HG02798 (cell line): ENCODE results near the gene GPSM1.

ENCODE experiments used
- ATAC-seq: cut with Tn5 transposase; IDR thresholded peaks from one replicate; pipeline ENCODE4 v1.9.1; 2021; ENCODE audit warnings: mild to moderate bottlenecking; ENCODE audit not compliant: unreplicated experiment, poor library complexity

The GPSM1 gene

DNA sequence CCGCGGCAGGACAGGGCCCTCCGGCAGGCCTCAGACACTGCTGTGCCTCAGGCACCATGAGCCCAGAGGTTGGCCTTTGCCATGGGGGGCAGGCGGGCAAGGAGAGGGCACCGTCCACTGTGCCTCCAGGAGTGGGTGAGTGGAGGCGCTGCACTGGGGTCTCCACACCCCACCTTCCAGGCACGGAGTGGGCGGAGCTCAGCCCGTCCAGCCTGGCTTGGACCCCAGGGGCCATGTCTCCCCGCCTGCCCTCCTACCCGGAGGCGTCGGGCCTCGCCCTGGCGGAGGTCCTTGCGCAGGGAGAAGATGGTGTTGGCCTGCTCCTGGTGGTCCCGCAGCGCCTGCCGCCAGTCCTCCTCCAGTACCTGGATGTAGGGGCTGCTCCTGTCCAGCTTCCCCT is 42.7 kb downstream of the GPSM1 start:
- ATAC-seq, result no peak

DNA sequence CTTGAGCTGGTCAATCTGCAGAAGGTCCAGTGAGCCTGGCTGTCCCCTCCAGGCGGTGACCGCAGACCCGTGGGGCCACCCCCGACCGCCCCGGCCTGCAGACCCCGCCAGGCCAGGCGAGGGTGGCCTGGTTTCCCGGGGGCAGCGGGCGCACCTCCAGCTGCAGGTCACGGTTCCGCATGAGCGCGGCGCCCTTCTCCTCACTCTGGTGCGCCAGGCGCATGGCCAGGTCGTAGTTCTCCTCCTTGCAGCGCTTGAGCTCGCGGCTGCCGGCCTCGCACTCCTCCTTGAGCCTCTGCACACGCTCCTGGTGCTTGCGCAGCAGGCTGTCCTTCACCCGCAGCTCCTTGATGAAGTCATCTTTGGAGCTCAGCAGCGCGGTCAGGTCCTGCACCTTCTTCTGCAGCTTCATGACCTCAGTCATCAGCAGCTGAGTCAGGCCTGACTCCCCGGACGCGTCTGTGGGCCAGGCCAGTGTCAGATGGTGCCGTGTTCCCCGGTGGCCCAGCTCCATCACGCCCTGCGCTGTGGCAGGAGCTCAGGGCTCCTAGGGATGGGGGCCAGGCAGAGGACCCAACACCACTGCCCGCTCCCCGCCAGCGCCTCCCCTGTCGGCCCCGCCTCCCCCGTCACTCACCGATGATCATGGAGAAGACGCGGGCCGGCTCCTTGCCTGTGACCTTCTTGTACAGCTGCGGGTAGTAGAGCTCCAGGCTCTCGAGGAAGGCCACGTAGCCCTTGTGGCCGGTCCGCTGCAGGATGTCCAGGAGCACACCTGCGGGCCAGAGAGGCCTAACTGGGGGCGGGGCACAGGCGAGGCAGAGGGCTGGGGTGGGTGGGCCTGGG is 43.6 kb downstream of the GPSM1 start:
- ATAC-seq, result no peak

DNA sequence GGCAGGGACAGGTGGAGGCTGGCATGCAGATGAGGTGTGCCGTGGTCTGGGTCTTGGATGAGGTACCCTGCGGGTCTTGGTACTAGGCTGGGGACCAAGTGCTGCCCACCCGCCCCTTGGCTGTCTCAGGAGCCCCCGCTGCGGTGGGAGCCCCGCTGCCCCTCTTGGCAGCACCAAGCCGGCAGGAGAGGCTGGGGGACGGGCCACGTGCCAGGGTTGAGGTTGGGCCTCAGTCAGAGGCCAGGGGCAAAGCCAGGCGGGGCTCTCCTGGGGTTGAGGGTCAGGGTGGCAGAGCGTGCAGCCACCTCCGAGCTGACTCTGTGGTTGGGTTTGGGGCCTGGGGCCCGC is 44.2 kb downstream of the GPSM1 start:
- ATAC-seq, result no peak

DNA sequence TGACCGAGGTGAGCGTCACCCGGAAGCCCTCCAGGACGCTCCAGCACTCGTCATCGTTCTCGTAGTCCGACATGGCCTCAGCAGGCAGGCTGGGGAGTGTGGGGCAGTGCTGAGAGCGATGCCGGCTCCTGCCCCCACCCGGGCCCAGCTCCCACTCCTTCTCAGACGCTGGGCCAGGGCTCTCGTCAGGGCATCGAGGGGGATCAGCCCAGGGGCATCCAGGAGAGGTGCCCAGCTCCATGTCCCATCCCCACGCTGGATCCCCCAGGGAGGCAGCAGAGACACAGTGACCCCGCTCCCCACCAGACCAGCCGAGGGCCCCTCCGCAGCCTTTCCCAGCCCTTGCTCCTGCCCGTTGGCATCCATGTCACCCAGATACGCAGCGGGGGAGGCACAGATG is 44.7 kb downstream of the GPSM1 start:
- no peak for ATAC-seq

DNA sequence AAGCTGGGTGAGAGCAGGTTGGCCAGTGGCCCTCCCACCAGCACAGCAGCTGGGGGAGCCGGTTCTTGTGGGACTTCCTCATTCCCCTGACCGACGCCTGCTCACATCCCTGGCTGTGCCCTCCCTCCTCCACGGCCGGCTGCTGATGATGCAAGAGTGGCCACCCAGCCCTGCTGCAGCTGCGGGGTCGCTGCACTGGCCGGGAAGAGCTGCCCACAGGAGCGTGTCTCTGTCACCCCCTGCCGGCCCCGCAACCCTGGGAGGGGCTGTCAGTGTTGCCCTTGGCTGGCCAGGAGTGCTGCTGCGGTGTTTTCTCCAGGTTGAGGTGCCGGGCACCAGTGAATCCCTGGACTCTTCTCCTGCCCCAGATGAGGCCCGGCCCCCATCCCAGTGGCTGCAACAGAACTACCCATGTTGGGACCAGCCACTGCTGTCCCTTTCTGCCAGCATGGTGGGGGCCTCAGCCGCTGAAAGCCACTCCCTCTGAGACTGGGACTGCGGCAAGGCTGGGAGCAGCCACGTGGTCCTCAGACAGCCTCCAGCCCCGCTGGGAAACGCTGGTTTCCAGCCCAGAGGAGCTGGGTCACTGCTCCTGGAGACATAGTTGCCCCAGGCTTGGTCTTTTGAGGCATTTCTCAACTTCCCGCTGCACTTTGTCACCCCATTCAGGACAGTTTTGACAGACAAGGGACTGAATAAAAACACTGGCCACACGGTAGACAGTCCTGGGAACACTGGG is 45.4 kb downstream of the GPSM1 start:
- no peak for ATAC-seq

DNA sequence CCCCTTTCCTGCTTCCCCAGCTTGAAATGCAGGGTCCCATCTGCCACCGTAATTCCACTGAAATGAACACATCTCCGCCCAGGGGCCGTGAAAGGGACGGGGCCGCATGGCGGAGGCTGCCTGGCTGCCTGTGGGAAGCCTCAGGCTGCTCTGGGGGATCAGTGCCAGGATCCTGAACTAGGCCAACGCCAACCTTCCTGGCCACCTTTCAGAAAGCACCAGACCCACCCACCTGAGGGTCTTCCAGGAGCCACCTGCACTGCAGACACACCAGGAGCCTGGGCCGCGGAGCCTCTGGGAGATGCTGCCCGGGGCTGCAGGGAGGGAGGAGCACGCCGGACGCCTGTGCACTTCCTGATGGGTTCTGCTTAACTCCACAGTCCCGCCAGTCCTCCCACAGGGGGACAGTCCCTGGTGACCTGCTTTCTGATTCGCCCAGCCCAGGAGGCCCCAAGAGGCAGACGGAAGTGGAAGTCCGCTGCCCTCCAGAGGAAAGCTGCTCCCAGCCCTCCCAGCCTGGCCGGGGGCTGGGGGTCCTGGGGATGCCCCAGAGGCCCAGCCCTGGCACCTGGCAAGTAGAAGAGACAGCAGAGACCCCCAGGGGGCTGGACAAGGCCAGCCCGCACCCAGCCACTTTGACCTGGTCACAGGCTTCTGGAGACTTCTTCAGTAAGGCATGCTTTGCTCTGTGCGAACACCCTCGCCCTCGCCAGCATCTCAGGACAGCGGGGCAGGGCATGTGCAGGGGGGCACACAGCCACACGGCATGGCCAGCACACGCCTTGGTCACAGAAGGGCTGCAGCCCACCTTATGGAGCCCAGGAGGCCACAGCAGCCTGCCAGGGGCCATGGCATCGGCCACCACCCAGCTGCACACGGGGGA is 46.2 kb downstream of the GPSM1 start, which contains the start of gene CARD9:
Gene CARD9, minus strand, starts transcription at position 370 of the 883 bp plus-strand sequence. CDS start 1,591 bp downstream, outside the sequence.
- ATAC-seq, result no peak

DNA sequence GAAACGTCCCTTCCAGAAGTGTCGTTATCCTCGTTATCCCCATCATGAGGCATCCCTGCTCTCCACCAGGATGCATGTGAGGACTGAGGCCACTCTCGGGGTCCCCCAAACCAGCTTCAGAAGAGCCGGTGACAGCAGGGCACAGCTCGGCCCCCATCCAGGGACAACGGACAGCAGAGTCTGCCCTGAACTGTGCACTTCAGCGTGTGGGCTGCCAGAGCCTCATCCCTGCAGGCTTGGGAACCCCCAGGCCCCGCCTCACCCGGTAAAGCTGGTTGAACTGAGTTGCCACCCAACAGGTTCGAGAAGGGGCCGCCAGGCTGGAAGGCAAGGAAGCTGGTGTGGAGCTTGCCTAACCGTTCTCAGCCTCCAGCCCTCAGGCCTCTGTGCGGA is 46.8 kb downstream of the GPSM1 start:
- ATAC-seq, result no peak

DNA sequence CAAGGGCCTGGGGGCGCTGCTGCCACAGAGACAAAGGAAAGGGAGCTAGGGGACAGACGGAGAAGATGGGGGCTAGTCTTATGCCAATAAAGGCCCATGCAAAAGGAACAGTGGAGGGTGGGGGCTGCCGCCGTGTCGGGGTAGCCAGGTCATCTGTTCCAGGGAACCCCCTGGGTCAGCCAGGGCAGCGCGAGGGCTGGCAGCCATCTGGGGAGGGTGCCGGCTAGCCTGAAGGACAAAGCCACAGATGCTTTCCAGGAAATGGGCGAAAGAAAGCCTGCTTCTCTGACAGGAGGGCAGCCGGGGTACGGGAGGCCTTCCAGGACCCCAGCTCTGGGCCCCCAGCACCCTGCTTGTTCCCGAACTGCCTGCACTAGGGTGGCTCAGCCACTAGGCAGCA is 47.8 kb downstream of the GPSM1 start:
- no peak for ATAC-seq

DNA sequence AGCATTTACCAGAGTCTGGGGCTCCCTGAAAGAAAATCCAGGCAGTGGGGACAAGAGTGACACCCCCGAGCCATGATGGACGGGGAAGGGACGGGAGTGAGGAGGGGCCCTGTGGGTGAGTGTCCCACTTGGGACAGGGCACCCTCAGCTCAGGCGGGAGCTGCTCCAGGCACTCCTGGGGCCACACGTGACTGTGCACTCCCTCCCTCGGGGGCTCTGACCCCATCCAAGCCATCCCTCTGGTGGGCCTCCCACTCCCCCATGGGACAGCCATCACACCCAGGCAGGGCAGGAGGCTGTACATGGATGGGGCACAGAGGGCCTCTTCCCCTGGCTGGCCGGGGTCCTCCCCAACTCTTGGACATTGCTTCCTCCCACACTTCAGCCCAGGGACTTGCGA is 49.1 kb downstream of the GPSM1 start:
- ATAC-seq, result no peak

DNA sequence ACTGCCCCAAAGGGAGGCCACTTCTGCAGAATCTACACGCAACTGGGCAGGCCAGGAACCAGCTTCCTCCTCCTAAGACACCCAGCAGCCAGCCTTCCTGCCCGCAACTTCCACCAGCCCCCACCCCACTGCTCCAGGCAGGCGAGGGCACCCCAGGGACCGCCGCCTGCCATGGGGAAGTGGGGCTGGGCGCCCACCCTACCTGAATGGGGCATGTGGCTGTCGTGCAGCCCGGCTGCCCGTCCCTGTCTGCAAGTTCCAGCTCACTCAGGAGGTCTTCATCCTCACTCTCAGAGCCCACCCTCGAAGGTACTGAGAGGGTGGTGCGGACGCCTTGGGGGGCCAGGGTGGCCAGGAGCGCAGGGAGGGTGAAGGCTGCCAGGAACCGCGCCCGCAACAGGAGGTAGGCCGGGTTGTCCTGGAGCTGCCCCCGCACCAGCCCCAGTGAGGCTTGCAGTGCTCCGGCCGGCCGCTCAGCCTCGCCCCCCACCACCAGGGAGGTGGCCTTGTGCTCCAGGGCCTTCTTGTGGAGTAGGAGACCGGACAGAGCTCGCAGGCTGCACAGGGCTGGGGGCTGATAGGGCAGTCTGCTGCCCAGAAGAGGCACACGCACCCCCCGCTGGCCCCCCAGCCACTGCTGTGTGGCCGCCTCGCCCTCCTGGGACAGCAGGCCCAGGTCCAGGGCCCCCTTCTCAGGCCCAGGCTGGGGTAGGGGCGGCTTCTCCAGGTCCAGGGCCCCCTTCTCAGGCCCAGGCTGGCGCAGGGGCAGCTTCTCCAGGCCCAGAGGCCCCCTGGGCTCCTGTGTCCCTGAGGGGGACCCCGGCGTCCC is 50.2 kb downstream of the GPSM1 start:
- no peak for ATAC-seq

DNA sequence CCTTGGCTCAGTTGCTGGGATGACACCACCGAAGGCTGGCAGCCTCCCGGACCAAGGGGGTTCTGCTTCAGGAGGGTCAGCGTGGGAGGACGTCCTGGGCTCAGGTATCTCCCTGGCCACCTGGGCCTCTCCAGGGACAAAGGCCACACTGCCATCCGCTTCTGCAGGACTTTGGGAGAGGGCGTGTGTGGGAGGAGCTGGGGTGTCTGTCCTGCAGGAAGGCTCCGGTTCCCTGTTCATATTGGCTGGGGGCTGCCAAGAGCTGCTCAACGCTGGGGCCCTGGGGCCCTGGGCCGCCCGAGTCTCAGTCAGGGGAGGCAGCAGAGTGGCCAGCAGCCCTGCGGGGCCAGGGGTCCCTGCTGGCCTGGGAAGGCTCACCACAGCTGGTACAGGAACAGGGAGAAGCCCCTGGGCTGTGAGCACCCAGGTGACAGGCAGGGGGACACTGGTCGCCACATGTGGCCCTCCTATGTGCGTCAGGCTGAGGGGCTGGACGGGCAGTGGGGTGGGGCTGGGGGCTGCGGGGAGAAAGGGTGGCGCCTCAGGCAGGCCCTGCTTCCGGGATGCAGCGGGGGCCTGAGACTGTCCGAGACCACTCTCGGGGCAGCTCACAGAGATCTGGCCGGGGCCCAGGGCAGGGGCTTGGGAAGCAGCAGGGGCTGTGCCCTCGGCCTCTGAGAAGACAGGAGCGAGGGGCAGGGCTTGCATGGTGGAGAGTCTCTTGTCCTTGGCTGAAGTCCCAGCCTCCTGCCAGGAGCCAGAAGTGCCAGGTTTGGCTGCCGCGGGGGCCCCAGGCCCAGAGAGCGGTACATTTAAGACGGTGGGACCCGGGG is 51.0 kb downstream of the GPSM1 start:
- no peak for ATAC-seq

DNA sequence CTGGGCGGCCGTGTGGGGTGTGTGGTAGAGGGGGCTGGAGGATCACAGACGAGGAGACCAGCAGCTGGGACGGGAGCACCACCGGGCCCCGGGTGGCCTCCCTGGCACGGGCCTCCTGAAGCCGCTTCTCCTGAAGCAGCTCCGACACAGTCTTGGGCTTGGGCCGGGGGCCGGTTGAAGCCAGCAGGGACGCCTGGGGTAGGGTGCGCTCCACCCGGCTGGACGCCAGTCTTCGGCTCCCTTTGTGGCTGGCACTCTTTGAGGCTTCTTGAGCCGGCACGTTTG is 51.6 kb downstream of the GPSM1 start:
- no peak for ATAC-seq

DNA sequence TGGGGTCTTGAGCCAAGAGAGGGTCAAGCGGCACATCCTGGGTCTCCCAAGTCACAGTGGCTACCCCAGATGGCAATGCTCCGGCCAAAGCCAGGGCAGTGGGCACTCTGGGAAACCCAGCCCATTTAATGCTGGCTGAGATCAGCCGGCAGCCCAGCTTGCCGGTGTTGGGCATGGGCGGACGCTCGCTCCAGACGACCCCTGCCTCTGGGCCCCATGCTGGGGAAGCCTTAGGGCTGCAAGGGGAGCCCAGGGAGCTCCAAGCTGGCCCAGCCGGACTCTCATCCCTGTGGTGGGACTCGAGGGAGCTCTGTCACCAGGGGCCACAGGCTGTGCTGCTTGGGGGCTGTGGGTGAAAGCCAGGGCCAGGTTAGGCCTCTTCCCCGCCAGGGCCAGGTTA is 52.1 kb downstream of the GPSM1 start:
- ATAC-seq, result no peak

DNA sequence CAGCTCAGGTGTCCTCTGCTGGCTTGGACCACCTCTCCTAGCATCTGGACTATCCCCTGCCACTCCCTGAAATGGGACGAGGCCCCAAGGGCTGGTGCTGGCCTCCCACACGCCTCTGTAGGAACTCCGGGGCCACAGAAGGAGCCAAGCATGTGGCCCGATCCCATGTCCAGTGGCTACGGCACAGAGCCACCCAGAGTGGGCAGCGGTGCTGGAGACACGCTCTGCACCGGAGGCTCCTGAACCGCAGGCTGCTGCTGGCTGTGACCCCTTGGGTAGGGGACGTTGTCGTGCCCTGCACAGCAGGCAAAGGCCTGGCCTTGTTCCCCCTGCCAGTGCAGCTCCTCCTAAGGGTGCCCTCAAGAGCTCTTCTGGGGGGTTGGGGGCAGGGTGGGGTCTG is 52.6 kb downstream of the GPSM1 start:
- ATAC-seq, result no peak

DNA sequence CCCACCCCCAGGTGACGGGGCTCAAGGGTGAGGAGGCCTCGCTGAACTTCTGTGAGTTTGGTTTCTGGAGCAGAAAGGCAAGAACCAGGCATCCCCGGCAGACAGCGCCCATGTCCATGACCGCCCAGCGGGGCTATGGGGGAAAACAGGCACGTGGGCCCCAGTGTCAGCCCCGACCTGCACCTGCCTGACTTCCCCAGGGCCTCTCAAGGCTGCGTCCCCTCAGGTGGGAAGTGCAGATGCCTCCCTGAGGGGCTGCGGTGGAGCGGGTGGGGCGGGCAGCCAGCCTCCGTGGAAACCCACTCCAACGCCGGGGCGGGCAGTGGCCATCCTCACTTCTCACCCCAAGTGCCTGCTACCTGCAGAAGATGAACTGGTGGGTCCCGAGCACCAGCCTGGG is 53.0 kb downstream of the GPSM1 start:
- ATAC-seq, result no peak

DNA sequence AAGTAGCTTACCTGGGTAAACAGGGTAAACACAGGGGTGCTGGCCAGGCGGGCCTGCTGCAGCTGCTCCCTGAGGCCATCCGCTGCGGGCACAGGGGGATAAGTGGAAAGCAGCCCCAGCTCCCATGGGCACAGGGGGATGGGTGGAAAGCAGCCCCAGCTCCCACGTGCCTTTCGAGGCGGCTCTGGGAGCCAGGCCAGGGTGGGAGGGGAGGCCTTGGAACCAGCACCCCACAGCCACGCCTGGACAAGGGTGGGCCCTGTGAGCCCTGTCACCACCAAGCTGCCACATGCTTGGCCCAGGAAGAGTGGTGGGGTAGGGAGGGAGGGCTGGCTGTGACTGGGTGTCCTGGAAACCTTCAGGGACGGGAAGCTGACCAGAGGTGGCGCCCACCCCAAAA is 54.0 kb downstream of the GPSM1 start:
- no peak for ATAC-seq

DNA sequence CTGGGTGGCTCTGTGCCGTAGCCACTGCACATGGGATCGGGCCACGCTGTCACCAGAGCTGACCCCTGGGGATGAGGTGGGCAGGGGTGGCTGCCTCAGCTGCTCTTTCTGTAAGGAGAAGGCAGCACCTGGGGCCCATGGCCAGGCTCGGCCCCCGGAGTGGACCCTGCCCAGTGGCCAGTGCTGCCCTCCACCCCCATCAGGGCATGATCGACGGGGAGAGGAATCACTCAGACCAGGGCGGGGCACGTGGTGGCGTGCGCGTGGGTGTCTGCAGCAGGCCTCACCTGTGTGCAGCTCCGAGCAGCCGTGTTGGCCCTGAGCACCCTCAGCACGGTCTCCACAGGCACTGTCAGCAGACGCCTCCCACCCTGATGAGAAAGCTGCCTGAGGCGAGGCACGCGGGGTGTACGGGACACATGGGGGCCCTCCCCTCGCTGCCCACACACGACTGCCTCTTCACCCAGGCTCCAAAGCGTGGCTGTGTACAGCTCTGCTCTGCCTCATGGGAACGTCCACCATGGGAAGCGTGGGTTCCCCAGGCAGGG is 54.7 kb downstream of the GPSM1 start:
- ATAC-seq, result no peak

DNA sequence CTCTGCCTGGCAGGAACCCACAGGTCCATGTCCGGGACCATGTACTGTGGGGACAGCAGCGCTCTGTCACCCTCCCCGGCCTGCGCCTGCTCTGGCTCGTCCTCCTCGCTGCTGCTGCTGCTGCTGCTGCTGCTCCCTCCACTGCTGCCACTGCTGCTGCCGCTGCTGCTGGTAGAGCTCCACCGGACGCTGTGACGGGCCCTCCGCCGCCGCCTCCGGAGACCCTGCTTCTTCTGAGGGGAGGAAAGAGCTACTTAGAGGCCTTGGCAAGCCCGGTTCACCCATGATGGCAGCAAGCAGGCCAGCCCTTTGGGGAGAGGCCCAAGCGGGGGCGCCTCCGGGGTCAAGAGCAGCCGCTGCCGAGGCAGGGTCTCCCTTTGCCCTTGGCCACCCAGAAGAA is 56.1 kb downstream of the GPSM1 start:
- ATAC-seq, result no peak

DNA sequence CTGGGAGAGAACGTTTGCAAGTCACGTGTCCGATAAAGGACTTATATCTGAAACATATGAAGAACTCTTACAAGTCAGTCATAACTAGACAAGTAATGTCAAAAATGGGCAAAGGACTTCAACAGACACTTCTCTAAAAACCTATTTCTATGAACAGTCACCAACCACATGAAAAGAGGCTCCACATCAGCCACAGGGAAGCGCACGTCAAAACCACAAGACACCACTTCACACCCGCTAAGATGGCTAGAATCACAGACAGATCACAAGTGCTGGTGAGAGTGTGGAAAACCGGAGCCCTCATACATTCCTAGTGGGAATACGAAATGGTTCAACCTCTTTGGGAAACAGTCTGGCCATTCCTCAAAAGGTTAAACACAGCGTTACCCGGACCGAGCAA is 57.7 kb downstream of the GPSM1 start:
- no peak for ATAC-seq
